K562 (cell line): ENCODE measurements around the gene CHCHD1. TPM values are rescaled to one million over a fixed set of nuclear protein-coding genes. Genes with fewer than 3 reads are reported as not detected.

Source experiments
- ATAC-seq: fragments of 200-7000 bp; cut with Tn5 transposase; 3 replicates; pipeline ENCODE4 v1.9.1; 2020; ENCODE audit warnings: moderate library complexity
- BruUV-seq: library from RNA; stranded (reverse); fragments of 400-500 nt; replicated peaks from 2 replicates; lab custom pipeline; 2021; lab: Mats Ljungman, UMichigan
- CTCF ChIA-PET: fragments of 300-600 bp; formaldehyde crosslinking; extraction: SDS; loops from one replicate; lab custom pipeline; 2021; ENCODE audit warnings: low intra/inter-chr PET ratio; lab: Yijun Ruan, JAX
- POLR2A ChIA-PET: fragments of 300-600, 350-650 bp; sonication (Branson Sonifier 250); formaldehyde crosslinking; extraction: SDS; loops from one replicate; lab custom pipeline; 2021; ENCODE audit warnings: antibody characterized with exemption, inconsistent platforms; lab: Yijun Ruan, JAX
- DNase-seq, 4 experiments: peaks; one replicate each; pipeline versions ENCODE4 v3.0.0 to v3.0.0-alpha.2; 2011 to 2018; ENCODE audit warnings: low spot score in 3 of 4, mixed read lengths in 3 of 4; ENCODE audit errors: extremely low read depth in 1 of 4
- FAIRE-seq: peaks from 2 replicates; lab custom pipeline; 2011; peaks lifted over from hg19 to GRCh38; lab: Jason Lieb, UNC
- H2AFZ ChIP-seq: 2 replicates; pipeline ENCODE4 v1.6.0; 2011; ENCODE audit warnings: low read depth, low read length, control low read depth, inconsistent platforms
- H3K27ac ChIP-seq: fragments of 200-600 bp; 3 replicates; pipeline ENCODE4 v1.8.0; 2011; ENCODE audit warnings: low read depth, mild to moderate bottlenecking, control low read depth, inconsistent platforms, low read length, moderate library complexity, mixed read lengths; ENCODE audit errors: extremely low read depth
- H3K27me3 ChIP-seq, 2 experiments: fragments of 300-600 bp in 1 of 2; 2 replicates in 1 of 2; 3 replicates in 1 of 2; pipeline versions ENCODE4 v1.6.0 to v1.8.0; 2011; ENCODE audit warnings: inconsistent platforms in 2 of 2, low read length in 2 of 2, mild to moderate bottlenecking in 1 of 2, mixed read lengths in 1 of 2, moderate library complexity in 1 of 2; ENCODE audit not compliant: control insufficient read depth in 2 of 2, insufficient read depth in 2 of 2
- H3K36me3 ChIP-seq: fragments of 300-600 bp; 3 replicates; pipeline ENCODE4 v1.8.0; 2011; ENCODE audit warnings: mild to moderate bottlenecking, low read length, inconsistent platforms; ENCODE audit not compliant: control insufficient read depth, insufficient read depth
- H3K4me1 ChIP-seq, 2 experiments: fragments of 200-600 bp in 1 of 2; replicated peaks in 1 of 2; 2 replicates in 1 of 2; 3 replicates in 1 of 2; pipeline versions ENCODE4 v1.5.1 to v1.8.0; 2011; ENCODE audit warnings: inconsistent platforms in 2 of 2, low read length in 2 of 2, mild to moderate bottlenecking in 1 of 2, mixed read lengths in 1 of 2, moderate library complexity in 1 of 2; ENCODE audit not compliant: control insufficient read depth in 2 of 2, insufficient read depth in 2 of 2
- H3K4me2 ChIP-seq: 2 replicates; pipeline ENCODE4 v1.6.1; 2011; ENCODE audit warnings: low read length, control low read depth, inconsistent platforms, mixed read lengths; ENCODE audit not compliant: insufficient read depth
- H3K4me3 ChIP-seq: fragments of 200-600 bp; sonication (generic), shearing (Covaris generic); 2 replicates; pipeline ENCODE4 v1.5.1; 2016; ENCODE audit warnings: control low read depth, inconsistent platforms
- H3K79me2 ChIP-seq: fragments of 200-600 bp; 3 replicates; pipeline ENCODE4 v1.8.0; 2011; ENCODE audit warnings: low read length, inconsistent platforms; ENCODE audit not compliant: control insufficient read depth, insufficient read depth
- H3K9ac ChIP-seq, 2 experiments: 2 replicates each; pipeline versions ENCODE4 v1.6.0 to v1.6.1; 2011; ENCODE audit warnings: low read depth in 2 of 2, low read length in 2 of 2, control low read depth in 1 of 2, inconsistent platforms in 1 of 2, mild to moderate bottlenecking in 1 of 2, mixed read lengths in 1 of 2; ENCODE audit not compliant: insufficient read depth in 1 of 2
- H3K9me1 ChIP-seq: one replicate; pipeline ENCODE4 v1.6.0; 2011; ENCODE audit warnings: inconsistent platforms, mild to moderate bottlenecking, low read length, moderate library complexity; ENCODE audit not compliant: control insufficient read depth, insufficient read depth
- H3K9me3 ChIP-seq: replicated peaks from 2 replicates; pipeline ENCODE4 v1.5.1; 2011; ENCODE audit warnings: low read depth, low read length, inconsistent platforms; ENCODE audit not compliant: control insufficient read depth, insufficient read depth
- H4K20me1 ChIP-seq: replicated peaks from 2 replicates; pipeline ENCODE4 v1.6.1; 2011; ENCODE audit warnings: low read length, inconsistent platforms, mixed read lengths; ENCODE audit not compliant: control insufficient read depth, insufficient read depth
- NONO ChIP-seq, 2 experiments: fragments of 200-400 bp in 1 of 2; fragments of 450-650 bp in 1 of 2; formaldehyde crosslinking in 1 of 2; IDR thresholded peaks; 2 replicates each; pipeline ENCODE4 v1.6.1; 2017; ENCODE audit warnings: low read depth in 2 of 2, mild to moderate bottlenecking in 2 of 2, moderate library complexity in 2 of 2, low read length in 1 of 2
- NR2C2 ChIP-seq, 2 experiments: fragments of 200-800 bp in 1 of 2; sonication (Bioruptor generic) in 1 of 2; sonication (generic) in 1 of 2; formaldehyde crosslinking in 1 of 2; IDR thresholded peaks; 2 replicates each; pipeline versions ENCODE4 v1.6.1 to v1.8.0; 2016 to 2022; ENCODE audit warnings: mild to moderate bottlenecking in 1 of 2, missing compliant biosample characterization in 1 of 2, missing genetic modification characterization in 1 of 2, missing genetic modification reagents in 1 of 2
- RNF219 ChIP-seq: fragments of 250-450 bp; sonication (Bioruptor Pico); IDR thresholded peaks from 2 replicates; pipeline ENCODE4 v1.5.0; 2022; ENCODE audit warnings: mild to moderate bottlenecking
- TCF7L2 ChIP-seq: fragments of 150-350 bp; IDR thresholded peaks from 2 replicates; pipeline ENCODE4 v1.6.1; 2016; ENCODE audit warnings: low read depth, mild to moderate bottlenecking, low read length, moderate library complexity
- YY1 ChIP-seq, 3 experiments: IDR thresholded peaks; 2 replicates each; pipeline ENCODE4 v1.6.1; 2011; ENCODE audit warnings: low read length in 2 of 3, mild to moderate bottlenecking in 2 of 3, moderate library complexity in 2 of 3, borderline replicate concordance in 1 of 3, control low read depth in 1 of 3, low read depth in 1 of 3; ENCODE audit not compliant: insufficient read depth in 3 of 3, insufficient replicate concordance in 2 of 3, control insufficient read depth in 1 of 3, insufficient read length in 1 of 3; ENCODE audit errors: extremely low read depth in 1 of 3
- in situ Hi-C: fragments of 300-500 bp; cut with MboI; formaldehyde crosslinking; loops from 4 replicates; pipeline ENCODE4 v1.15.0; 2018; ENCODE audit warnings: inconsistent platforms, mixed read lengths
- intact Hi-C: fragments of 100-400 bp; cut with micrococcal nuclease; formaldehyde crosslinking; loops from 2 replicates; pipeline ENCODE4 v1.14.2; 2022
- polyA plus RNA-seq, 8 experiments: library from polyadenylated mRNA; depleted of rRNA in 4 of 8; stranded (reverse) in 5 of 8; unstranded in 3 of 8; fragments of >200 nt; fragmentation: Nextera tagmentation in 2 of 8; fragmentation: Illumina TruSeq in 1 of 8; extraction: Ambion mirVana in 2 of 8; extraction: Trizol in 1 of 8; gene quantifications; 2 replicates each; pipeline versions ENCODE4 v1.2.1 to v1.2.3, GENCODE V29; 2011 to 2014; ENCODE audit warnings: inconsistent platforms in 1 of 8, missing spikeins in 1 of 8
- total RNA-seq, 7 experiments: library from RNA; depleted of rRNA in 6 of 7; stranded (reverse); fragments of >200 nt in 6 of 7; fragmentation: Illumina TruSeq in 2 of 7; extraction: Trizol in 2 of 7; gene quantifications; 2 replicates each; pipeline versions ENCODE4 v1.2.1 to v1.2.3, GENCODE V29; 2011 to 2021; ENCODE audit warnings: low replicate concordance in 1 of 7

CHCHD1 gene
- total and polyA plus RNA-seq, 9 of the 15 experiments (the other 6 are each of a cell fraction or from before 2014, with no cell fraction given) = 52.9 to 126 (median 83.4) TPM

DNA sequence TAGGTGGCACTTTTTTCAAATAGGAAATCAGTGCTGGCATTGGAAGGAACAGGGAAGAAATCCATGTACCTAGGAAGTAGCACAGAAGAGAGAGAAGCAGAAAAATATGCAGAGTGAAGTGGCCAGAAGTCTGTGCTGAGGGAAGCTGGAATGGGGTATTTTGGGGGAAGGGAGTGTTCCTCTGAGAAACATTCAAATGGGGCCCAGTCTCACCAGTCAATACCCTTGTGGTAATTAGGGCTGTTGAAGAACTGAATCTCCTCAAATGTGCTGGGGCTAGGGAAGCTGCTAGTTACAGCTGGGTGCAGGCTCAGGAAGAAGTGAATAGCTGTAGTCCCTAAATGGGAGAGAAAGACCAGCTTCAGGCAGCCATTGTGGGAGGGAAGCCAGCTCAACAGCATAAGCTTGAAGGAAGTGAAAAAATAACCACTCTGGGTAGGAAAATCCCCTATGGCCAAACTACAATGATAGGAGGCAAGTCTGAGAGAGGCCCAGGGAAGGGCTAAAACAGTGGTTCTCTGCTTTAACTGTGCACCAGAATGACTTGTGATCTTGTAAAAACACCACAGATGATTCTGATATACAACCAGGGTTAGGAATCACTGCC is 21.9 kb downstream of the CHCHD1 start:
- intact Hi-C loops = no loop called here

More for the DNA sequence above, 21.9 kb downstream of the CHCHD1 start:
- BruUV-seq = no TSS peak
- peaks cover 3 to 21% of the 10 kb centered on the region in 2 experiments for H3K4me1 ChIP-seq
- H3K9me1 ChIP-seq = peaks cover 4% of the 10 kb centered on the region
- no peak for TF ChIP-seq RNF219 (CRISPR knock-in tag)
- TF ChIP-seq NONO (IDR thresholded peaks at IDR 0.05; ENCODE audit: low read depth in 2 of 2, low read length in 1 of 2) = no peak
- peak in 1 of 3 experiments; percentile 26 for TF ChIP-seq YY1 (IDR thresholded peaks at IDR 0.05; ENCODE audit: borderline replicate concordance in 1 of 3, control insufficient read depth in 1 of 3, extremely low read depth in 1 of 3, insufficient read depth in 3 of 3, insufficient read length in 1 of 3, insufficient replicate concordance in 2 of 3, low read depth in 1 of 3, low read length in 2 of 3)
- TF ChIP-seq NR2C2 (CRISPR knock-in tag; IDR thresholded peaks at IDR 0.05) = no peak
- no peak for TF ChIP-seq NR2C2 (tag; IDR thresholded peaks at IDR 0.05)
- TF ChIP-seq TCF7L2 = no peak
- ChIA-PET POLR2A (interaction anchor here (0.7 to 1.0 kb wide), 2 partner anchors 10 to 14 kb away, joined by 3 read pairs; no protein-coding TSS in a partner anchor), CTCF (no interaction called here)
- H3K27ac ChIP-seq = no peak overlapping the region
- H4K20me1 ChIP-seq = peaks cover 5% of the 10 kb centered on the region
- no peak overlapping the region for H2AFZ ChIP-seq
- no peak overlapping the region for H3K9ac ChIP-seq
- no peak for DNase-seq
- no peaks in the 10 kb centered on the region for H3K79me2 ChIP-seq
- no peak for ATAC-seq
- no peak overlapping the region for H3K4me2 ChIP-seq
- in situ Hi-C loops = no loop called here
- H3K9me3 ChIP-seq = no peaks in the 10 kb centered on the region
- no peak overlapping the region for H3K4me3 ChIP-seq
- peaks cover 91% of the 10 kb centered on the region for H3K36me3 ChIP-seq
- FAIRE-seq = no peak
- no peaks in the 10 kb centered on the region for H3K27me3 ChIP-seq
